ENCODE measurements around the gene AMN1. TPM values are rescaled to one million over a fixed set of nuclear protein-coding genes. Genes with fewer than 3 reads are reported as not detected.

Gene AMN1
- total RNA-seq, 2 experiments from 2014 or later = 3.5 to 4.1 TPM

DNA sequence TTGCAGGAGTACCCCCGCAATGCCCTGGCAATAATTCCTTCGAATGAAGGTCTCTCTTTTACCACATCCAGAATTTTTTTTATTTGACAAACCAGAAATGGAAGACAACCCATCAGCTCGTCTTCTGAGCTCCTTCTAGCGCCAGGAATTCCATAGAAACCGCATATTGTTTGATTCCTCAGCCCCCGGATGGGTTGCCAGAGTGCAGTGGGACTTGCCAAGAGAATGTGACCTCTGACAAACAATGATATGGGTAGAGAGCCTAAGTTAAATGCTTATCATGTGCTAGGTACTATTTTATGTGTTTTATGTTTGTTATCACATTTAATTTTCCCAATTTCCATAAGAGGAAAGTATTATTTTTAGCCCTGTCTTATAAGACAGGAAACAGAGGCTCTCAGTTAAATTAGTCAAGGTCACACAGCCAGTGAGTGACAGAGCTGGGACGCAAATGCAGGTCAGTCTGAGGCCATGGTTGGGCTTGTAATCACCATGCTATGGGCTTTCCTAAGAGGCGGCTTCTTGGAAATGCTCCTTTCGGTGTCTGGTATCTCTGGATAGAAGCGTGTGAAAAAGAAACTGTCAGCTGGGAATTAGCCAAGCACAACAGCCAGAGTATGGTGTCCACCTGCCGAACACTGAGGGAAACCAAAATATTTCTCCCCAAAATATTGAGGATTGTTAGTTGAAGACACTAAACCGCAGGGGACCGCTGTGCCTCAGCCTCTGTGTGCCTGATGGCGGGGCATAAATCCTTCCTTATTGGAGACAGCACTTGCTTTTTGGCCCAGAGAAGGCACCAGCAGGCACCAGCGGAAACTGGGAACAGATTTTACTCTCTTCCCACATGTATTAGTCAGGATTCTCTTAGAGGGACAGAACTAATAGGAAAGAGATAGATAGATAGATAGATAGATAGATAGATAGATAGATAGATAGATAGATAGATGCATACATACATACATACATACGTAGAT is 98.8 kb downstream of the AMN1 start:
- Mint-ChIP-seq H3K4me3 (no peak overlapping the region), H3K27ac (no peak overlapping the region), H3K9me3 (peaks cover 3% of the 10 kb centered on the region), H3K4me1 (ENCODE audit: low read depth) (no peaks in the 10 kb centered on the region), H3K36me3 (ENCODE audit: low read depth) (no peaks in the 10 kb centered on the region), H3K27me3 (no peaks in the 10 kb centered on the region)
- no peak for ATAC-seq
- TF ChIP-seq, protein P1, sequence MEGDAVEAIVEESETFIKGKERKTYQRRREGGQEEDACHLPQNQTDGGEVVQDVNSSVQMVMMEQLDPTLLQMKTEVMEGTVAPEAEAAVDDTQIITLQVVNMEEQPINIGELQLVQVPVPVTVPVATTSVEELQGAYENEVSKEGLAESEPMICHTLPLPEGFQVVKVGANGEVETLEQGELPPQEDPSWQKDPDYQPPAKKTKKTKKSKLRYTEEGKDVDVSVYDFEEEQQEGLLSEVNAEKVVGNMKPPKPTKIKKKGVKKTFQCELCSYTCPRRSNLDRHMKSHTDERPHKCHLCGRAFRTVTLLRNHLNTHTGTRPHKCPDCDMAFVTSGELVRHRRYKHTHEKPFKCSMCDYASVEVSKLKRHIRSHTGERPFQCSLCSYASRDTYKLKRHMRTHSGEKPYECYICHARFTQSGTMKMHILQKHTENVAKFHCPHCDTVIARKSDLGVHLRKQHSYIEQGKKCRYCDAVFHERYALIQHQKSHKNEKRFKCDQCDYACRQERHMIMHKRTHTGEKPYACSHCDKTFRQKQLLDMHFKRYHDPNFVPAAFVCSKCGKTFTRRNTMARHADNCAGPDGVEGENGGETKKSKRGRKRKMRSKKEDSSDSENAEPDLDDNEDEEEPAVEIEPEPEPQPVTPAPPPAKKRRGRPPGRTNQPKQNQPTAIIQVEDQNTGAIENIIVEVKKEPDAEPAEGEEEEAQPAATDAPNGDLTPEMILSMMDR (IDR thresholded peaks at IDR 0.05) = no peak
- CTCF ChIA-PET = no interaction called here
- no peak for DNase-seq
- POLR2A ChIA-PET = no interaction called here
- intact Hi-C loops (cut with micrococcal nuclease) = loop anchor here (10.0 kb wide), 1 partner anchor 375 kb away; no protein-coding TSS in a partner anchor

DNA sequence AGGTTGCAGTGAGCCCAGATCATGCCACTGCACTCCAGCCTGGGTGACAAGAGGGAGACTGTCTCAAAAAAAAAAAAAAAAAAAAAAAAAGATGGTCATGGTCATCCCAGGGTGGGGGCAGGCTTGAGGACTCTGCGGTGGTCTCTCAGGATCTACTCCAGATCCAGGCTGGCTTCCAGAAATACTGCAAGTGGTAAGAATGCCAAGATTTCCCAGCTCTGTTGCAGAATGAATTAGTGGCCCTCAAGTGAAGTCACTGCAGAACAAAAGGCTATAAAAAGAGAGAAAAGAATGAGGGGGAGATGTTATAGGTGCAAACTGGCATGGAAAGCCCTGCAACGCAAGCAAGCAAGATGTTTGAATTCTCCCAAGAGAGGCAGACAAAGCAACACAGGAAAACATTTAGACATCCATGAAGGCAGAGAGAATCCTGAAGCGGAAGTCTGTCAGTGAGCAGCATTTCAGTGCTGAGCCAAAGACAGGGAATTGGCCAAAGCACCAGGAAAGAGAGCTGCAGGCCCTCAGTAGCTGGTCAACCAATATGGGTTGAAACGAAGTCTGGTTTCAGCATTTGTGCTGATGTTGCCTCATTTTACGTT is 101.3 kb downstream of the AMN1 start:
- DNase-seq (no peak), ATAC-seq (no peak)
- H3K36me3 Mint-ChIP-seq (ENCODE audit: low read depth) = no peaks in the 10 kb centered on the region
- no peaks in the 10 kb centered on the region for H3K27me3 Mint-ChIP-seq
- H3K4me1 Mint-ChIP-seq (ENCODE audit: low read depth) = no peaks in the 10 kb centered on the region
- ChIA-PET CTCF (no interaction called here), POLR2A (no interaction called here)
- no peak overlapping the region for H3K27ac Mint-ChIP-seq
- peaks cover 3% of the 10 kb centered on the region for H3K9me3 Mint-ChIP-seq
- TF ChIP-seq, protein P1 (IDR thresholded peaks at IDR 0.05) = no peak
- intact Hi-C loops (cut with micrococcal nuclease) = no loop called here
- H3K4me3 Mint-ChIP-seq = no peak overlapping the region

DNA sequence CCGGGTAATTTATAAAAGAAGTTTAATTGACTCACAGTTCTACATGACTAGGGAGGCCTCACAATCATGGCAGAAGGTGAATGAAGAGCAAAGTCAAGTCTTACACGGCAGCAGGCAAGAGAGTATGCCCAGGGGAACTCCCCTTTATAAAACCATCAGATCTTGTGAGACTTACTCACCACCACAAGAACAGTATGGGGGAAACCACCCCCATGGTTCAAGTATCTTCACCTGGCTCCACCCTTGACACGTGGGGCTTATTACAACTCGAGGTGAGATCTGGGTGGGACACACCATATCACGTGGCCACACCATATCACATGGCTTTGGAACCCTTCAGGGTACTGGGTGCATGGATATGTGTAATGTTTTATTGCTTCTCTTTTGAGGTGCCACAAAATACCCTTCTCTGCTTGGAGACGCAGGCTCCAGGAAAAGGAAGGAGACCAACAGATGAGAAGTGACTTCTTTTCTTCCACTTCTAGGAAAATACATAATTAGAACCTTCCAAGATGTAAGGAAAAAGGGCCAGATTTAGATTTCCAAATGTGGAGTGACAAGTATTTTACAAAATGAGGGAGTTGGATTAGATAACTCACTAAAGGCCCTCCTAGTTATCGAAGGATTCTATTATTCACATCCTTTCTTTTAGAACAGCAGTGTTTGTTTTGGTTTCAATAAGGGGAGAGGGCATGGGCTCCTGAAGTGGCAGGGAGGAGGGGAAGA is 102.4 kb downstream of the AMN1 start:
- peak; percentile 26 for DNase-seq
- ATAC-seq = peak; percentile 78
- Mint-ChIP-seq H3K27me3 (no peaks in the 10 kb centered on the region), H3K9me3 (peaks cover 3% of the 10 kb centered on the region), H3K36me3 (ENCODE audit: low read depth) (no peaks in the 10 kb centered on the region), H3K27ac (no peak overlapping the region), H3K4me1 (ENCODE audit: low read depth) (no peaks in the 10 kb centered on the region), H3K4me3 (no peak overlapping the region)
- intact Hi-C loops (cut with micrococcal nuclease) = no loop called here
- POLR2A ChIA-PET = no interaction called here
- TF ChIP-seq, protein P1 (IDR thresholded peaks at IDR 0.05) = no peak
- CTCF ChIA-PET = no interaction called here

DNA sequence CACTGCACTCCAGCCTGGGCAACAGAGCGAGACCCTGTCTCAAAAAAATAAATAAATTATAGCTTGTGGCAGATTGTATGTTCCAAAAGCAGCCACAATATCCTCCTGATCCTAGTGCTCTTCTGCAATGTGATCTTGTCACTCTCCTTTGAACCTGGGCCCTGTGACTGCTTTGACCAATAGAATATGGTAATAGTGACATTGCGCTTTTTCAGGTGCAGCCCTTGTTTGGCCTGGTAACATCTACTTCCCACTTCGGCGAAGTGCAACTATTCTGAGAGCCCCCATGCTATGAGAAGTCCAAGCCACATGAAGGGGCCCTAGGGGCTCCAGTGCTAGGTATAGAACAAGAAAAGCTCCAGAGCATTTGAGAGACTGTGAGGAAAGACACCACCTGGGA is 106.8 kb downstream of the AMN1 start:
- Mint-ChIP-seq H3K4me1 (ENCODE audit: low read depth) (peaks cover 2% of the 10 kb centered on the region), H3K36me3 (ENCODE audit: low read depth) (no peaks in the 10 kb centered on the region), H3K4me3 (no peak overlapping the region), H3K9me3 (peaks cover 3% of the 10 kb centered on the region), H3K27ac (no peak overlapping the region), H3K27me3 (peaks cover 6% of the 10 kb centered on the region)
- TF ChIP-seq, protein P1 (IDR thresholded peaks at IDR 0.05) = no peak
- ChIA-PET CTCF (no interaction called here), POLR2A (no interaction called here)
- DNase-seq (no peak), ATAC-seq (no peak)
- intact Hi-C loops (cut with micrococcal nuclease) = no loop called here

Other genes starting within 250 kb of the AMN1 start
- gene DENND5B, start 137.9 kb downstream of the AMN1 start, total RNA-seq = under 1 TPM; 0.31 to 0.43 TPM
- 1 to 10 TPM in 1 of 2 experiments, under 1 TPM in 1; 0.99 to 1.1 TPM for gene ETFBKMT, start 69.3 kb downstream of the AMN1 start, total RNA-seq
- gene RESF1, start 230.4 kb upstream of the AMN1 start, total RNA-seq = 10 to 100 TPM; 70.8 to 83.3 TPM

All from activated CD8-positive, alpha-beta T cell treated with anti-CD3 and anti-CD28 coated beads for 36 hours (primary cell).